Calu3 (cell line): ENCODE results near the gene FAM131A. TPM values are rescaled to one million over a fixed set of nuclear protein-coding genes. Genes with fewer than 3 reads are reported as not detected.

Experiments
- BruUV-seq: library from RNA; stranded (reverse); fragments of 400-500 nt; replicated peaks from 2 replicates; lab custom pipeline; 2021; lab: Mats Ljungman, UMichigan
- CTCF ChIA-PET: fragments of 300-600 bp; sonication (Branson Sonifier 250); formaldehyde crosslinking; loops from one replicate; lab custom pipeline; 2022; ENCODE audit warnings: antibody characterized with exemption; lab: Charles Lee
- DNase-seq: peaks from one replicate; pipeline ENCODE4 v3.0.0; 2022
- H3K27ac Mint-ChIP-seq: one replicate; pipeline ENCODE4 v1.8.0; 2022; ENCODE audit warnings: mixed read lengths; ENCODE audit not compliant: unreplicated experiment
- H3K27me3 Mint-ChIP-seq: one replicate; pipeline ENCODE4 v1.8.0; 2022; ENCODE audit warnings: mixed read lengths; ENCODE audit not compliant: unreplicated experiment
- H3K36me3 Mint-ChIP-seq: one replicate; pipeline ENCODE4 v1.8.0; 2022; ENCODE audit warnings: mild to moderate bottlenecking, moderate library complexity, mixed read lengths; ENCODE audit not compliant: insufficient read depth, unreplicated experiment
- H3K4me1 Mint-ChIP-seq: one replicate; pipeline ENCODE4 v1.8.0; 2022; ENCODE audit warnings: mild to moderate bottlenecking, low read depth, mixed read lengths; ENCODE audit not compliant: unreplicated experiment
- H3K4me3 Mint-ChIP-seq: one replicate; pipeline ENCODE4 v1.8.0; 2022; ENCODE audit warnings: mild to moderate bottlenecking, low read depth, moderate library complexity, mixed read lengths; ENCODE audit not compliant: unreplicated experiment
- H3K9me3 Mint-ChIP-seq: one replicate; pipeline ENCODE4 v1.8.0; 2022; ENCODE audit warnings: low read depth, mixed read lengths; ENCODE audit not compliant: unreplicated experiment
- intact Hi-C: fragments of 100-400 bp; cut with micrococcal nuclease; formaldehyde crosslinking; loops from one replicate; pipeline ENCODE4 v1.10.0; 2022; ENCODE audit not compliant: unreplicated experiment
- total RNA-seq: library from RNA; stranded (reverse); gene quantifications from 2 replicates; pipeline ENCODE4 v1.2.3, GENCODE V29; 2022
- TF ChIP-seq, protein P1 (sequence below): fragments of 200-600 bp; IDR thresholded peaks from one replicate; pipeline ENCODE4 v1.8.0; 2022; ENCODE audit warnings: antibody characterized with exemption; ENCODE audit not compliant: unreplicated experiment

FAM131A gene
- total RNA-seq, 1 experiment from 2014 or later = 24.4 TPM

DNA sequence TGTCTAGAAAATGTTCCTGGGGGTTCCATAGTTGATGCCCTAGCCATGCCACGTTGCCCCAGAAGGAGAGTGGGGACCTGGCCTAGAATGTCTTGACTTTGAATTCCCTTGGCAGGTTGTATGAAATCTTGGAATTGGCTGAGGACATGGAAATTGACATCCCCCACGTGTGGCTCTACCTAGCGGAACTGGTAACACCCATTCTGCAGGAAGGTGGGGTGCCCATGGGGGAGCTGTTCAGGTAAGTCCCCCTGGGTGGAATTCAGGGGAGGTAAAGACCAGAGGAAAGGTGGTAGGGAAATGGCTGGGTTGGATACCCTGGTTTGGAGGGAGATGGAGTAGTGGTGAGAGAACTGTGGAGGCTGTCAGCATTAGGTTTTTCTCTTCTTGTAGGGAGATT, 8.9 kb upstream of the FAM131A start:
- TF ChIP-seq, protein P1, sequence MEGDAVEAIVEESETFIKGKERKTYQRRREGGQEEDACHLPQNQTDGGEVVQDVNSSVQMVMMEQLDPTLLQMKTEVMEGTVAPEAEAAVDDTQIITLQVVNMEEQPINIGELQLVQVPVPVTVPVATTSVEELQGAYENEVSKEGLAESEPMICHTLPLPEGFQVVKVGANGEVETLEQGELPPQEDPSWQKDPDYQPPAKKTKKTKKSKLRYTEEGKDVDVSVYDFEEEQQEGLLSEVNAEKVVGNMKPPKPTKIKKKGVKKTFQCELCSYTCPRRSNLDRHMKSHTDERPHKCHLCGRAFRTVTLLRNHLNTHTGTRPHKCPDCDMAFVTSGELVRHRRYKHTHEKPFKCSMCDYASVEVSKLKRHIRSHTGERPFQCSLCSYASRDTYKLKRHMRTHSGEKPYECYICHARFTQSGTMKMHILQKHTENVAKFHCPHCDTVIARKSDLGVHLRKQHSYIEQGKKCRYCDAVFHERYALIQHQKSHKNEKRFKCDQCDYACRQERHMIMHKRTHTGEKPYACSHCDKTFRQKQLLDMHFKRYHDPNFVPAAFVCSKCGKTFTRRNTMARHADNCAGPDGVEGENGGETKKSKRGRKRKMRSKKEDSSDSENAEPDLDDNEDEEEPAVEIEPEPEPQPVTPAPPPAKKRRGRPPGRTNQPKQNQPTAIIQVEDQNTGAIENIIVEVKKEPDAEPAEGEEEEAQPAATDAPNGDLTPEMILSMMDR = no peak
- no peaks in the 10 kb centered on the region for H3K9me3 Mint-ChIP-seq
- peaks cover 98% of the 10 kb centered on the region for H3K36me3 Mint-ChIP-seq
- peaks cover 50% of the 10 kb centered on the region for H3K4me1 Mint-ChIP-seq
- intact Hi-C loops = no loop called here
- BruUV-seq = no TSS peak
- CTCF ChIA-PET = no interaction called here
- no peaks in the 10 kb centered on the region for H3K27me3 Mint-ChIP-seq
- DNase-seq = no peak
- no peak overlapping the region for H3K4me3 Mint-ChIP-seq
- H3K27ac Mint-ChIP-seq = peak overlapping the region; percentile 14

DNA sequence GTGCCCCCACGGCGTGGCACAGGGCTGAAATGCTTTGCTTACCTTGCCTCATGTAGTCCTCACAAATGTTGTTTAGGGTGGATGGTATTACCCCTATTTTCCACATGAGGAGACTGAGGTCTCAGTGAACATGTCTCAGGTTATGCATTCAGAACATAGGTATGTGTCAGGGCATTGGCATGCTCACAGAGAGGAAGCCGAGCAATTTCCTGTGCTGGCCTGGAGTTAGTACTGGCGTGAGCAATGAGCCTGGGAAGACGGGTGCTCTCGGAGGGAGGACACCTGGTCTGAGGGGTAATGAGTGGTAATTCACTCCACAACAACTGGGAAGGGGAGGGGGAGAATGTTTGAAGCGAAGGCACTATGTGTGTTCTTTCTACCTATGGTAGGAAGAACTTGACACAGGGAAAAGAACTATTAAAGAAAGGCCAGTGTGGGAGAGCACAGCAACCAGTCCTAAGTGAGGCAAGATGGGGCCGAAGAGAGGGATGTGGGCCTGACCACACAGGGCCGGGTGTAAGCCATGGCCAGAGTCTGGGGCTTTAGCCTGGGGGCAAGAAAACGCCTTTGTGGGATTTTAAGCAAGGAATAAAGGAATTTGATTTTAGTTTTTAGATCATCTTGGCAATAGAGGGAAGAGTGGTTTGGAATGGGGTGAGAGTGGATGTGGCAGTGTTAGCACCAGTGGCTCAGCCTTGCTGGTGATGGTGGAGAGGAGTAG, 4.9 kb upstream of the FAM131A start:
- Mint-ChIP-seq H3K4me3 (peak overlapping the region; percentile 3), H3K27me3 (no peaks in the 10 kb centered on the region), H3K9me3 (no peaks in the 10 kb centered on the region), H3K4me1 (peaks cover 56% of the 10 kb centered on the region), H3K27ac (peak overlapping the region; percentile 43), H3K36me3 (peaks cover 98% of the 10 kb centered on the region)
- intact Hi-C loops = no loop called here
- CTCF ChIA-PET = no interaction called here
- TF ChIP-seq, protein P1 = no peak
- DNase-seq = peak; percentile 28
- BruUV-seq = no TSS peak

DNA sequence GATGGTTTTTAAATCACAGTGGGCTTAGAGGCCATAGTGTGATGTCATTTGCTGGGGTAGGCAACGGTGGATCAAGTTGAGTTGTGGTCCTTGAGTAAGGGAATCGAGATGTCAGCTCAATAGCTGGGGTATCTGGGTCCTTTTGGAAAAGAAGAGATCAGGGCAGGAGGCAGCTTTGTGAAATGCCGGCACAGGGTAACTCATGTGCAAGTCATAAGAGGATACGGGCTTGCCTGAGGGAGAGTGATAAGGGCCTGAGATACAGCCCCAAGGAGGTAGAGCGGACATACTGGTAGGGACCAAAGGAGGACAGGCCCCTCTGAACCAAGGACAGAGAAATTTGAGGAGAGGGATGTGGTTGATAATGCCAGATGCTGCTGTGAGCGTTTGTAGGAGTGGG, 4.2 kb upstream of the FAM131A start:
- no peaks in the 10 kb centered on the region for H3K9me3 Mint-ChIP-seq
- H3K27me3 Mint-ChIP-seq = no peaks in the 10 kb centered on the region
- TF ChIP-seq, protein P1 = no peak
- no peak for DNase-seq
- H3K4me1 Mint-ChIP-seq = peaks cover 62% of the 10 kb centered on the region
- H3K4me3 Mint-ChIP-seq = peak overlapping the region; percentile 3
- intact Hi-C loops = no loop called here
- peak overlapping the region; percentile 43 for H3K27ac Mint-ChIP-seq
- H3K36me3 Mint-ChIP-seq = peaks cover 98% of the 10 kb centered on the region
- no TSS peak for BruUV-seq
- CTCF ChIA-PET = no interaction called here

DNA sequence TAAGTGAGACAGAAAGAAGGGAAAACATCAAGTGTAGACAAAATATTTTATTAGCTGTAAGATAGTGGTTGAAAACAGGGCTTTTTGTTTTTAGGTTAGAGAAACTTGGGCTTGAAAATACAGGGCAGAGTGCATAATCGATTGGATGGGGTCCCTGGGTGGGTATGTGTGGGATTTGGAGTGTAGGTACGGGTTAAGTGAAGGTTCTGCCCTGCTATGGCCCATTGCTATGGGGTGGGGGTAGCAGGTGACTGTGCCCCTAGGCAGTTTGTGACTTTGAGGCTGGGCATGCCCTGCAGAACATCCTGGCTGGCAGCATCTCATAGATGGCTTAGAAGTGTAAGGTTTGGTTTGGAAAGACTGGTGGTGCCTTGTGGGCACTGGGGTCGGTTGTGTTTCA, 3.7 kb upstream of the FAM131A start:
- no peaks in the 10 kb centered on the region for H3K9me3 Mint-ChIP-seq
- peak overlapping the region; percentile 43 for H3K27ac Mint-ChIP-seq
- no peaks in the 10 kb centered on the region for H3K27me3 Mint-ChIP-seq
- peak overlapping the region; percentile 8 for H3K4me3 Mint-ChIP-seq
- TF ChIP-seq, protein P1 = no peak
- peaks cover 98% of the 10 kb centered on the region for H3K36me3 Mint-ChIP-seq
- peaks cover 61% of the 10 kb centered on the region for H3K4me1 Mint-ChIP-seq
- intact Hi-C loops = no loop called here
- BruUV-seq = no TSS peak
- DNase-seq = no peak
- CTCF ChIA-PET = no interaction called here
